ENCODE measurements around the gene RASAL2.

Gene RASAL2

DNA sequence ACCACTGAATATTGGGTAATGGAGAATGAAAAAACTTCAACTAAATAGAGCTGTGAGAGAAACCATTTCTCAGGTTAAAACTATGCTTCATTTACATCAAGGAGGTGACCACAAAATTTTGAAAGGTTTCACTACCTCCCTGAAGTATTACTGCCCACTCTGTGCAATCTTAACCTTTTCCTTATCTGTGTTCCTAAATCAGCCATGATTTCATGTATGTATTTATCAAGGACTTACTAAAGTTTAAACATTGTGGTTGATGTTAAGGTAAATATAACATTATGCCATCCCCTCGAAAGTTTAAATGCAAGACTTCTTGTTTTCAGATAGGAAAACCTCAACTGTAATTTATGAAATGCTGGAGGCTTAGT is 318.5 kb downstream of the RASAL2 start:
- DNase-seq (ENCODE audit: low read depth, low spot score): no peak
- in situ Hi-C loops (cut with HindIII; ENCODE audit: low sequenced_read_pairs): no loop called here
- H3K4me3 ChIP-seq (ENCODE audit: low read depth, low read length): no peak overlapping the region
- TF ChIP-seq, protein P1, sequence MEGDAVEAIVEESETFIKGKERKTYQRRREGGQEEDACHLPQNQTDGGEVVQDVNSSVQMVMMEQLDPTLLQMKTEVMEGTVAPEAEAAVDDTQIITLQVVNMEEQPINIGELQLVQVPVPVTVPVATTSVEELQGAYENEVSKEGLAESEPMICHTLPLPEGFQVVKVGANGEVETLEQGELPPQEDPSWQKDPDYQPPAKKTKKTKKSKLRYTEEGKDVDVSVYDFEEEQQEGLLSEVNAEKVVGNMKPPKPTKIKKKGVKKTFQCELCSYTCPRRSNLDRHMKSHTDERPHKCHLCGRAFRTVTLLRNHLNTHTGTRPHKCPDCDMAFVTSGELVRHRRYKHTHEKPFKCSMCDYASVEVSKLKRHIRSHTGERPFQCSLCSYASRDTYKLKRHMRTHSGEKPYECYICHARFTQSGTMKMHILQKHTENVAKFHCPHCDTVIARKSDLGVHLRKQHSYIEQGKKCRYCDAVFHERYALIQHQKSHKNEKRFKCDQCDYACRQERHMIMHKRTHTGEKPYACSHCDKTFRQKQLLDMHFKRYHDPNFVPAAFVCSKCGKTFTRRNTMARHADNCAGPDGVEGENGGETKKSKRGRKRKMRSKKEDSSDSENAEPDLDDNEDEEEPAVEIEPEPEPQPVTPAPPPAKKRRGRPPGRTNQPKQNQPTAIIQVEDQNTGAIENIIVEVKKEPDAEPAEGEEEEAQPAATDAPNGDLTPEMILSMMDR (IDR thresholded peaks at IDR 0.05; ENCODE audit: low read depth, low read length): no peak

DNA sequence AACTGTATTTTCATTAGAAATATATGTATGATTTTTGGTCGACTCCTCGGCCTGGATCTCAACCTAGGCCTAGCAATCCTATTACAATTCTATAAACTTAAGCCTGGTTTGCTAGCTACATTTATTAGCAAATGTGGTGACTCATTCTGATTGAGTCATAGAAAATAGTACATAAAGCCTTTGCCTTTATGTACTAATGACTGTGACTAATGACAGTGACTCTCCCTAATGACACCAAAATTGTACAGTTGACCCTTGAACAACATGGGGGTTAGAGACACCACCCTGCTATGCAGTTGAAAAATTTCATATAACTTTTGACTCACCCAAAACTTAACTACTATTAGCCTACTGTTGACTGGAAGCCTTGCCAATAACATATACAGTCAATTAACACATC is 324.0 kb downstream of the RASAL2 start:
- H3K4me3 ChIP-seq (ENCODE audit: low read depth, low read length): no peak overlapping the region
- TF ChIP-seq, protein P1 (IDR thresholded peaks at IDR 0.05; ENCODE audit: low read depth, low read length): no peak
- DNase-seq (ENCODE audit: low read depth, low spot score): peak; percentile 83
- in situ Hi-C loops (cut with HindIII; ENCODE audit: low sequenced_read_pairs): no loop called here

DNA sequence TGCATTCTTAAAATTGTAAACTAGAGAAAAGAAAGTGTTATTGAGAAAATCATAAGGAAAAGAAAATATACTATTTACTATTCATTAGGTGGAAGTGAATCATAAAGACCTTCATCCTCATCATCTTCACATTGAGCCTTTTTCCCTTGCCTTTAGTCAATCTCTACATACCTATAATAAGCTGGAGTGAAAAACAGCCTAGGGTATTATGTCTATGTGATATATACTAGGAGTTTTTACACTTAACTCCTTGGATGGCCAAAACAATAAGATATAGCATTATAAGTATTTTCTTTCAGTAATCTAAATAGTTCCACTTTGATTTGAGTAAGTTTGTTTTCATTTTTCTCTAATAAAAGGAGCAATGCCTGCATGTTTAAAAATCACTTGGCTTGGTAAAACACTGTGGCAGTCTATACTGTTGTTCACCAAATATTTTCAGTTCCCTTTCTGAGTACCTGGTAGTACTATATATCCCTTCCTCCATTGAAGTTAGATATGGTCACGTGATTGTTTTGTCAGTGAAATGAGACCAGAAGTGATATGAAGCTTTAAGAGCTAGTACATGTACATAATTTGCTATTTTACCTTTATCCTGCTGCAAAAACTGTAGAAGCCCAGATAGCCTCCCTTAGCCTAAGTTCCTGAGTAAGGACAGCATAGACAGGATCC is 324.5 kb downstream of the RASAL2 start:
- no peak overlapping the region for H3K4me3 ChIP-seq (ENCODE audit: low read depth, low read length)
- no peak for DNase-seq (ENCODE audit: low read depth, low spot score)
- in situ Hi-C loops (cut with HindIII; ENCODE audit: low sequenced_read_pairs): no loop called here
- TF ChIP-seq, protein P1 (IDR thresholded peaks at IDR 0.05; ENCODE audit: low read depth, low read length): no peak

DNA sequence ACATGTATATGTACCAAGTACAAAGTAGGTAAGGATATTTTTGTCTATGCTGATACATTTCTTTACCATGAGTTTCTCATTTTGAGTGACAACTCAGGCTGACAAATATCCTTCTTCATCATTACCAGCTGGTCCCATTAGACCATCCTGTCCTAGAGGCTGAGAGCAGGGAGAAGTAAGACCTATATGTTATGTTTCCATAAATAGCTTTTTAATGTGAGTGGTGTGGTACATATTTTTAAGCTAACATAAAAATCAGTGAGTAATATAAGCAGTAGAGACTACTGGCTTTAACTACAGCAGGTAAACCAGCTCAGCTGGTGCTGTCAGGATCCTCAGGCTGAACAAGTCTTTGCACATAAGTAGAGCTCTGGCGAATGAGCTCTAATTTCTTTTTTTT is 340.5 kb downstream of the RASAL2 start:
- TF ChIP-seq, protein P1 (IDR thresholded peaks at IDR 0.05; ENCODE audit: low read depth, low read length): no peak
- H3K4me3 ChIP-seq (ENCODE audit: low read depth, low read length): no peak overlapping the region
- in situ Hi-C loops (cut with HindIII; ENCODE audit: low sequenced_read_pairs): no loop called here
- no peak for DNase-seq (ENCODE audit: low read depth, low spot score)

DNA sequence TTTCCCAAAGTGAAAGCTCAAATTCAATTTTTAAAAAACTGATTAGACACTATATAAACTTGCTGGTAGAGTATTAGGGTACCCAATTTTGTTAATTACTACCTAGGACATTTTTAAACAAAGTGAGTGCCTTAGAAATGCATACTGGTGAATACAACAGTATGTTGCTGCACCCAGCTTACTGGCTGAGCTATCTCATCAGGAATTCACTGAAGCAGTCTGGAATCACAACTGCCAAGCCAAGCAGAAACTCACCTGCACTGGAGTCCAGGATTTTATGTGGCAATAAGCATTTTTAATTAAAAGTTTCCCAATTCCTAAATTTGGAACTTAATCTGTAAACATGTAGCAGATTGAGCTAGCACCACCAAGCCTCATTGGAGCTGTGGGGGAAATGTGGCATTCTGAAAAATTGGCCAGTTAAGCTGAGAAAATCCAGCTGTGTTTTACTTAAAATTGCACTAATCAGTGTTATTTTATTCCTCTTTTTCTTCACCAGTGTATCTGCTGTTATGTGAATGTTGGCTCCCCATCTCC is 341.1 kb downstream of the RASAL2 start:
- in situ Hi-C loops (cut with HindIII; ENCODE audit: low sequenced_read_pairs): no loop called here
- H3K4me3 ChIP-seq (ENCODE audit: low read depth, low read length): no peak overlapping the region
- TF ChIP-seq, protein P1 (IDR thresholded peaks at IDR 0.05; ENCODE audit: low read depth, low read length): no peak
- DNase-seq (ENCODE audit: low read depth, low spot score): no peak

DNA sequence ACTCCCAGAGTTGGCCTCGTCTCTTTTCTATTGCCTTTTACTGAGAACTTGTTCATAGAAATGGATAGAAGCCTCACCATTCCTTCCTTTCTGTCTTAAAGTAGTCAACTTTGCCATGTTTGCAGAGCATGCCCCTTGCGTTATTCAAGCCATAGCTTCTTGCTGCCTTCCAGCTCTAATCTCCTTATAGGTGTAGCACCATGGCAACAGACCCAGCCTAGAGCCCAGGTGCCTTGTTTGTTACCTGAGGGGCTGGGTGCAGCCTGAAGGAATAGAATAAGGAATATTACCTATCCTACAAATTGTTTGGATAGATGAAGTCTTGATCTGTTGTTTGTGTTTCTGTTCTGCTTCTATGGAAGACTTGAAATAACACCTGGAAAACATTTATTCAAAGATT is 343.0 kb downstream of the RASAL2 start:
- DNase-seq (ENCODE audit: low read depth, low spot score): no peak
- in situ Hi-C loops (cut with HindIII; ENCODE audit: low sequenced_read_pairs): no loop called here
- TF ChIP-seq, protein P1 (IDR thresholded peaks at IDR 0.05; ENCODE audit: low read depth, low read length): no peak
- no peak overlapping the region for H3K4me3 ChIP-seq (ENCODE audit: low read depth, low read length)

Measured in astrocyte of the spinal cord (primary cell).